Ascending aorta (tissue), 2 donors: ENCODE data around the gene SETBP1. TPM values are rescaled to one million over a fixed set of nuclear protein-coding genes. Genes with fewer than 3 reads are reported as not detected.
A peak's percentile ranks its signal among the peaks of the same experiment; 100 is the strongest.

ENCODE experiments used
- DNase-seq, 2 donors: peaks; one replicate each; pipeline ENCODE4 v3.0.0-alpha.2; 2019; ENCODE audit warnings: low spot score in 2 of 2
- H3K27ac ChIP-seq, 2 donors: fragments of 200-600 bp; sonication (generic); one replicate each; pipeline ENCODE4 v1.5.1; 2016 to 2017; ENCODE audit warnings: mild to moderate bottlenecking in 1 of 2
- H3K27me3 ChIP-seq: fragments of 200-600 bp; sonication (generic); one replicate; pipeline ENCODE4 v1.5.1; 2017
- H3K36me3 ChIP-seq, 2 donors: fragments of 200-600 bp; sonication (generic); one replicate each; pipeline ENCODE4 v1.5.1; 2016
- H3K4me1 ChIP-seq, 2 donors: fragments of 200-600 bp; sonication (generic); one replicate each; pipeline ENCODE4 v1.5.1; 2016 to 2017; ENCODE audit warnings: mild to moderate bottlenecking in 1 of 2
- H3K4me3 ChIP-seq, 2 donors: fragments of 200-600 bp; sonication (generic); one replicate each; pipeline ENCODE4 v1.5.1; 2016 to 2017; ENCODE audit warnings: mild to moderate bottlenecking in 1 of 2
- H3K9me3 ChIP-seq, 2 donors: fragments of 200-600 bp; sonication (generic); one replicate each; pipeline ENCODE4 v1.5.1; 2016
- CTCF ChIP-seq, 3 experiments: fragments of 200-600 bp in 2 of 3; fragments of 450-650 bp in 1 of 3; sonication (generic) in 2 of 3; IDR thresholded peaks; one replicate each; pipeline ENCODE4 v1.5.1; 2016 to 2019; ENCODE audit warnings: antibody characterized with exemption in 3 of 3, mild to moderate bottlenecking in 1 of 3, moderate library complexity in 1 of 3
- intact Hi-C: fragments of 100-400 bp; cut with DNase I; formaldehyde crosslinking; loops from one replicate; pipeline ENCODE4 v1.15.1; 2023
- total RNA-seq: library from RNA; depleted of rRNA; stranded (reverse); fragments of >200 nt; gene quantifications from one replicate; pipeline ENCODE4 v1.1.0, GENCODE V29; 2016

Gene SETBP1
- total RNA-seq, 1 donor from 2014 or later = 23.5 TPM

GRCh38 chr18:45102863-45103262 is 422.2 kb downstream of the SETBP1 start:
- H3K4me1 ChIP-seq = no peaks in the 10 kb centered on the region

GRCh38 chr18:45103319-45104048 is 422.8 kb downstream of the SETBP1 start:
- Histone ChIP-seq H3K36me3 (no peaks in the 10 kb centered on the region), H3K4me3 (no peak overlapping the region), H3K4me1 (no peaks in the 10 kb centered on the region), H3K27ac (no peak overlapping the region), H3K27me3 (no peaks in the 10 kb centered on the region), H3K9me3 (no peaks in the 10 kb centered on the region)
- no peak for TF ChIP-seq CTCF (IDR thresholded peaks at IDR 0.05)
- intact Hi-C loops = no loop called here
- DNase-seq = no peak

More at GRCh38 chr18:45102863-45103262, 422.2 kb downstream of the SETBP1 start:
- intact Hi-C loops = no loop called here
- Histone ChIP-seq H3K36me3 (no peaks in the 10 kb centered on the region), H3K9me3 (no peaks in the 10 kb centered on the region), H3K4me3 (no peak overlapping the region), H3K27me3 (no peaks in the 10 kb centered on the region), H3K27ac (no peak overlapping the region)
- no peak for TF ChIP-seq CTCF (IDR thresholded peaks at IDR 0.05)
- DNase-seq = no peak

GRCh38 chr18:45104049-45104395 is 423.3 kb downstream of the SETBP1 start:
- no peaks in the 10 kb centered on the region for H3K27me3 ChIP-seq
- H3K27ac ChIP-seq = no peak overlapping the region
- no peak for DNase-seq
- no peak for TF ChIP-seq CTCF (IDR thresholded peaks at IDR 0.05)
- no peaks in the 10 kb centered on the region for H3K36me3 ChIP-seq
- H3K9me3 ChIP-seq = no peaks in the 10 kb centered on the region
- no peak overlapping the region for H3K4me3 ChIP-seq
- no peaks in the 10 kb centered on the region for H3K4me1 ChIP-seq
- intact Hi-C loops = no loop called here

- H3K4me3 ChIP-seq = no peak overlapping the region
- H3K4me1 ChIP-seq = no peaks in the 10 kb centered on the region
- no peaks in the 10 kb centered on the region for H3K27me3 ChIP-seq
- no peak overlapping the region for H3K27ac ChIP-seq
- TF ChIP-seq CTCF (IDR thresholded peaks at IDR 0.05) = no peak
- no peaks in the 10 kb centered on the region for H3K9me3 ChIP-seq
- peak in 1 of 2 donors; percentile 8 for DNase-seq
- intact Hi-C loops = no loop called here
- no peaks in the 10 kb centered on the region for H3K36me3 ChIP-seq
These were observed 425.7 kb downstream of the SETBP1 start for GRCh38 chr18:45106331-45106774.

- Histone ChIP-seq H3K27ac (no peak overlapping the region), H3K4me1 (no peaks in the 10 kb centered on the region), H3K9me3 (no peaks in the 10 kb centered on the region), H3K4me3 (no peak overlapping the region), H3K27me3 (no peaks in the 10 kb centered on the region), H3K36me3 (no peaks in the 10 kb centered on the region)
- intact Hi-C loops = no loop called here
- no peak for DNase-seq
- TF ChIP-seq CTCF (IDR thresholded peaks at IDR 0.05) = no peak
These were observed 426.7 kb downstream of the SETBP1 start for GRCh38 chr18:45107425-45107824.
